PC-9 (cell line): ENCODE data around the gene KRTAP10-6. TPM values are rescaled to one million over a fixed set of nuclear protein-coding genes. Genes with fewer than 3 reads are reported as not detected.
"Not testable (repeated sequence)": the region's sequence is repeated elsewhere in the genome, so short reads cannot be mapped to it uniquely, and the experiment has no call there.

Source experiments
- BruUV-seq: library from RNA; stranded (reverse); fragments of 400-500 nt; replicated peaks from 2 replicates; lab custom pipeline; 2021; lab: Mats Ljungman, UMichigan
- CTCF ChIA-PET: fragments of 300-600 bp; sonication (Branson Sonifier 250); formaldehyde crosslinking; loops from one replicate; lab custom pipeline; 2022; ENCODE audit warnings: antibody characterized with exemption; lab: Charles Lee
- POLR2A ChIA-PET: fragments of 300-600 bp; sonication (Branson Sonifier 250); formaldehyde crosslinking; loops from one replicate; lab custom pipeline; 2022; ENCODE audit warnings: antibody characterized with exemption; ENCODE audit not compliant: unreplicated experiment; lab: Charles Lee
- DNase-seq, 2 experiments: peaks; one replicate each; pipeline versions ENCODE4 v3.0.0 to v3.0.0-alpha.2; 2015 to 2022; ENCODE audit warnings: mixed read lengths in 1 of 2
- H2AFZ ChIP-seq: fragments of 200-600 bp; sonication (generic); 2 replicates; pipeline ENCODE4 v1.8.1; 2017; ENCODE audit warnings: antibody characterized with exemption
- H3F3A ChIP-seq: fragments of 200-600 bp; sonication (generic); 2 replicates; pipeline ENCODE4 v1.8.1; 2017; ENCODE audit warnings: antibody characterized with exemption, mild to moderate bottlenecking, low read depth; ENCODE audit not compliant: insufficient read depth
- H3K27ac ChIP-seq: fragments of 200-600 bp; sonication (generic); 2 replicates; pipeline ENCODE4 v1.6.1; 2016; ENCODE audit warnings: mixed run types
- H3K27me3 ChIP-seq: fragments of 200-600 bp; sonication (generic); 2 replicates; pipeline ENCODE4 v1.6.1; 2016; ENCODE audit warnings: low read depth, mixed run types; ENCODE audit not compliant: insufficient read depth
- H3K36me3 ChIP-seq: fragments of 200-600 bp; sonication (generic); 2 replicates; pipeline ENCODE4 v1.6.1; 2016; ENCODE audit warnings: low read depth, mixed run types
- H3K4me1 ChIP-seq: fragments of 200-600 bp; sonication (generic); replicated peaks from 2 replicates; pipeline ENCODE4 v1.6.1; 2016; ENCODE audit warnings: mixed run types; ENCODE audit not compliant: insufficient read depth
- H3K4me2 ChIP-seq: fragments of 200-600 bp; sonication (generic); 2 replicates; pipeline ENCODE4 v1.6.1; 2017; ENCODE audit warnings: mixed run types
- H3K4me3 ChIP-seq: fragments of 200-600 bp; sonication (generic); 2 replicates; pipeline ENCODE4 v1.6.1; 2016; ENCODE audit warnings: mixed run types
- H3K79me2 ChIP-seq: fragments of 200-600 bp; sonication (generic); 2 replicates; pipeline ENCODE4 v1.6.1; 2017; ENCODE audit warnings: low read depth, mixed run types
- H3K9me2 ChIP-seq: fragments of 200-600 bp; sonication (generic); 2 replicates; pipeline ENCODE4 v1.8.1; 2017; ENCODE audit warnings: mild to moderate bottlenecking; ENCODE audit not compliant: insufficient read depth
- H3K9me3 ChIP-seq: fragments of 200-600 bp; sonication (generic); 2 replicates; pipeline ENCODE4 v1.8.1; 2016; ENCODE audit warnings: low read depth; ENCODE audit not compliant: insufficient read depth
- H4K20me1 ChIP-seq: fragments of 200-600 bp; sonication (generic); 2 replicates; pipeline ENCODE4 v1.8.1; 2017; ENCODE audit not compliant: insufficient read depth
- CTCF ChIP-seq: fragments of 200-600 bp; sonication (generic); conservative IDR thresholded peaks from 2 replicates; pipeline ENCODE4 v1.6.1; 2017; ENCODE audit warnings: mixed run types, antibody characterized with exemption, mild to moderate bottlenecking, moderate library complexity
- EZH2 ChIP-seq: fragments of 200-600 bp; sonication (generic); IDR thresholded peaks from 2 replicates; pipeline ENCODE4 v1.8.0; 2017; ENCODE audit warnings: antibody characterized with exemption, low read depth
- intact Hi-C: fragments of 100-400 bp; cut with micrococcal nuclease; formaldehyde crosslinking; loops from one replicate; pipeline ENCODE4 v1.10.0; 2022; ENCODE audit not compliant: unreplicated experiment
- total RNA-seq: library from RNA; stranded (reverse); gene quantifications from 2 replicates; pipeline ENCODE4 v1.2.3, GENCODE V29; 2021

KRTAP10-6 gene
- total RNA-seq, 1 experiment from 2014 or later = not detected

GRCh38 chr21:44637851-44638348 is 45.6 kb upstream of the KRTAP10-6 start:
- intact Hi-C loops, BruUV-seq, DNase-seq, H3K4me1 ChIP-seq, H3K4me3 ChIP-seq, H4K20me1 ChIP-seq, H3K4me2 ChIP-seq, CTCF ChIA-PET, H3K36me3 ChIP-seq, H3K27ac ChIP-seq, H3K9me2 ChIP-seq, H3F3A ChIP-seq, POLR2A ChIA-PET, H3K79me2 ChIP-seq, H3K9me3 ChIP-seq, H2AFZ ChIP-seq: not testable (repeated sequence)
- peaks cover 44% of the 10 kb centered on the region for H3K27me3 ChIP-seq

GRCh38 chr21:44637018-44637850 is 44.9 kb upstream of the KRTAP10-6 start, which contains the start of gene KRTAP10-10:
Gene KRTAP10-10, plus strand, starts transcription at chr21:44637356. Its CDS starts 62 bp downstream, at chr21:44637418.
- no peaks in the 10 kb centered on the region for H3K9me3 ChIP-seq
- H3K9me2 ChIP-seq = no peaks in the 10 kb centered on the region
- no peak within 1 kb of the TSS for H2AFZ ChIP-seq
- BruUV-seq = no TSS peak
- ChIA-PET POLR2A (no interaction called here), CTCF (no interaction called here)
- peaks cover 43% of the 10 kb centered on the region for H3K27me3 ChIP-seq
- intact Hi-C loops = no loop called here
- H3K4me1 ChIP-seq = no peaks in the 10 kb centered on the region
- H3K4me2 ChIP-seq = no peak within 1 kb of the TSS
- DNase-seq = no peak
- no peaks in the 10 kb centered on the region for H3K36me3 ChIP-seq
- H3F3A ChIP-seq = no peaks in the 10 kb centered on the region
- H3K79me2 ChIP-seq = no peaks in the 10 kb centered on the region
- H3K4me3 ChIP-seq = no peak within 1 kb of the TSS
- no peak within 1 kb of the TSS for H3K27ac ChIP-seq
- H4K20me1 ChIP-seq = no peaks in the 10 kb centered on the region
- TF ChIP-seq EZH2 = no peak
- TF ChIP-seq CTCF = no peak

GRCh38 chr21:44636209-44637017 is 44.1 kb upstream of the KRTAP10-6 start:
- TF ChIP-seq EZH2 = no peak
- TF ChIP-seq CTCF = no peak
- no peaks in the 10 kb centered on the region for H3K9me3 ChIP-seq
- no peak for DNase-seq
- intact Hi-C loops = no loop called here
- H3K79me2 ChIP-seq = no peaks in the 10 kb centered on the region
- POLR2A ChIA-PET = no interaction called here
- H3K4me2 ChIP-seq = no peak overlapping the region
- H3F3A ChIP-seq = no peaks in the 10 kb centered on the region
- H3K27me3 ChIP-seq = peaks cover 39% of the 10 kb centered on the region
- H4K20me1 ChIP-seq = no peaks in the 10 kb centered on the region
- no peak overlapping the region for H3K4me3 ChIP-seq
- BruUV-seq = no TSS peak
- H3K4me1 ChIP-seq = no peaks in the 10 kb centered on the region
- no peak overlapping the region for H2AFZ ChIP-seq
- H3K36me3 ChIP-seq = no peaks in the 10 kb centered on the region
- CTCF ChIA-PET = no interaction called here
- no peak overlapping the region for H3K27ac ChIP-seq
- H3K9me2 ChIP-seq = no peaks in the 10 kb centered on the region
